COR-L47 (cell line): Measurements from ENCODE around the gene SCGB3A2.

Experiments
- DNase-seq: peaks from one replicate; lab custom pipeline; 2025; lab: John Stamatoyannopoulos, UW

SCGB3A2 gene, protein sequence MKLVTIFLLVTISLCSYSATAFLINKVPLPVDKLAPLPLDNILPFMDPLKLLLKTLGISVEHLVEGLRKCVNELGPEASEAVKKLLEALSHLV

DNA sequence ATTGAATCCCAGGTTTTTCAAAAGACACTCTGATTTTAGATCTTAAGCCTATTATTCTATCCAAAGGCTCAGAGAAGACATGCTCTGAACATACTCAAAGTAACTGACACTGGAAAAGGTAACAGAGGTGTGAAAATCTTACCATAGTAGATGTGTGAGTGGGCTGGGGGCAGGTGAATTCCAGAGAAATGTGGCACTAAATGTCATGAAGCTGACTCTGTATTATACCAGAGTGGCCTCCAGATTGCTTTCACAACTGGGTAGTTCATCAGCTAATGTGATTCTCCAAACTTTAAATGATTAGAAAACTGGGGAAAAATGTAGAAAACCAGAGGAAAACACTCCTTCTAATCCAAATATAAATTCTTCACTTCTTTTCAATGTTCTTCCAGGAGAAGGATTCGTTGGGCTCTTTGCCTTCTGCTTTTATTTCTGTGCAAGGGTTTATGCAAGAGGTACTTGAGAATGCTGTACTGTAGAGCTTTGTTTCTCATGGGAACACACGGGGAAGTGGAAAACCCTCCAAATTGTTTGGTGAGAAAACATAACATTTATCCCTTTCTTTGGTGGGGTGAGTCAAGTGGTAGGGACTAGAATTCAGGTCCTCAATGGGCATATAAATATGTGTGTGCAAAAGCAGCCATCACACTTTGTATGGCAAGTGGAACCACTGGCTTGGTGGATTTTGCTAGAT is at the start of gene SCGB3A2:
TSS of gene SCGB3A2 (plus strand) at position 646 of the 694 bp plus-strand sequence. CDS start 93 bp downstream, outside the sequence.
- DNase-seq, result no peak

DNA sequence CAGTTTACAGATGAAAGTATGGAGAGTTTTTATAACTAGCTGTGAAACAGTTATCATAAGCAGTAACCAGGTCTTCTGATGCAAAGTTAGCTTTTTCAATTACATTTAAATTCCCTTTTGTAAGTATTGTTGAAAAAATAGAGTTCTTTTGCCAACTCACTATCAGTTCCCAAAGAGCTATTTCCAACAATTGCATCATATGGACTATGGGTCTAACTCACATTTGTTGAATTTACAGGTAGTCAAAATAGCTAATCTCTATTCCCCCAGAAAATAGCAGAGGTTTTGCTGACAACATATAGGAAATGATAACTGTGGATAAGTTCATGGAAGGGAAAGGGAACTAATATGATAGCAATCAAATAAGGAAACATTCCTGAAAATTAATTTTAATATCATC is 48.5 kb upstream of the SCGB3A2 start:
- no peak for DNase-seq

DNA sequence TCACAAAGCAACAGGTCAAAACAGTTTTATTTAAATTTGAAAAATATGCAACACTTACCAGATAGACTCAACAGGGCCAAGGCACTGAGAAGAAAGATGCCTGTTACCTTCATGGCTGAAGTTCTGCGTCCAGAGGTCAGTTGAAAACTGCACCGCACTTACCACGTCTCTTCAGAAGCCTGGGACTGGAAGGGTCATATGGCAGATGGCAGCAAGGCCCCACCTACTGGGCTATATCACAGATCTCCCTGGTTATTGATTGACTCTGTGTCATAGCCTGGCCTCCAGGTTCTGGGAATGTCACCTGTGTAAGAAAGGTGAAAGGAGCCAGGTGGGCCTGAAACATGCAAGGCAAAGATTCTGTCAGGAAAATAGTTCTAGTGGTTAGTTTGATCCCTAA is 47.0 kb upstream of the SCGB3A2 start, which contains the start of gene SPINK1:
TSS of gene SPINK1 (minus strand) at position 207 of the 400 bp plus-strand sequence. CDS start at position 113, 94 bp downstream.
- no peak for DNase-seq

DNA sequence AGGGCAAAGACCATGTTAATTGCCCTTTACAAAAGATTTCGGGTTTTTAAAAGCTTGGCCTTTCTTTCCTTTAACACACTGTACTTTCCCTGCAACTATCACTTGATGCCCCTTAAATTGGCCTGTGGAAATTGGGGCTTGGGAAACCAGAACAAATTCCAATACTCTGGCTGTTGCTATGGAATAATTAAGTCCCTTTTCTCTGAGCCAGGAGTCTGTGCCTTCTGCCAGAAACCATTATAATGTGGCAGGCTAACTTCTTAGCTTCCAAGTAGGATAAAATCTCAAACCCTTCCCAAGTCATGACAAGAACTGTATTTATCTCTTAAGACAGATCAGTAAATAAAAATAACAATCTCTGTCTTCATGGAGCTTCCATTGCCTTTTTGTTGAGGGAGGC is 46.0 kb upstream of the SCGB3A2 start:
- no peak for DNase-seq

DNA sequence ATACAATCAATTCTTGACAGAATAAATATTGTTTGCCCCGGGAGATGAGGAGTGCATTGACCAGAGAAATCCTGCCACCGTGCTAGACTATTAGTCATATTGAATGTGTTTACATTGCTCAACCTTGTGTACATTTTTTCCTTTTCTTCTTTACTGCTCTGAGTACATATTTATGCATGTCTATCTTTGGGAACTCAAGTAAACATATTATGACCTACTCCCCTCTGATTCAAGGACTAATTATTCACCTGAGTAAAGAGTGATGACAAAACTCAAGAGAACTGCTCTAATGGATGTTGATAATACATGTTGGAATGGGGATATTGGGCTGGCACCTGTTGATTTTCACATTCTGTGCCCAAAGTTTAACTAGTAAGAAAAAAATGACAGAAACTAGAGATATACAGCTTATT is 43.1 kb upstream of the SCGB3A2 start:
- DNase-seq, result peak; percentile 35

DNA sequence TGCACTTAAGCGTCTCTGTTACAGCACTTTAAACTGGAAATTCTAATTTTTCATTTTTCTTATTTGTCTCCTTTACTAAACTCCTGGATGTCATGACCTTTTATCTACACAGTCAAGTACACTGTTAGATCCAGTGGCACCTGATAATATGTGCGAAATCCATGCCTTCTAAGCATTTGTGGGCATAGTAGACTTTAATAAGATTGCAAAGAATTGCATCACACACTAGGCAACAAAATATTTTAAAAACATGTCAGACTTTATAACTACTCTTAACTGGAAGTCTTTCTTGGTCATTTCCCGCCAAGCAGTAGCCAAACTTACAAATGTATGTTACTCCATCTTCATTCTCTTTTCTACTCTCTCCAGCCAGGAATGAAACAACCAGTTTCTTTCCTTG is 42.1 kb upstream of the SCGB3A2 start:
- no peak for DNase-seq

DNA sequence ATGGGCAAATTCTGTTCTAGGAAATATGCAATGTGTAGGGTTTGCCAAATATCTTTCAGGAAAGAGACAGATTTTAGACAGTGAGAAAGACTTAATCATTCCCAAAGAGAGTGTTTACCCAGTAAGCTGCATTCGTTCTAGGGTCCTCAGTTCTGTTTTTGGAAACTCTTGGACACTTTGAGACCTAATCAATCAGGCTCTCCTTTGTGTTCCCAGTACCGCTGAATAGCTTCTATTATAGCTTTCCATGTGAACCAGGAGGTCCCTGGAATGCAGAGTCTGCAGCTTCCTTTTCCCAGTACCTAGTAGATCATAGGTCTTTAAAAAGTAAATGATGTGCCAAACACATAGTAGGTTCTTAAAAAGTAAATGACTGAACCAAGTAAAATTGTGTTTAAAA is 35.6 kb upstream of the SCGB3A2 start:
- DNase-seq, result no peak

DNA sequence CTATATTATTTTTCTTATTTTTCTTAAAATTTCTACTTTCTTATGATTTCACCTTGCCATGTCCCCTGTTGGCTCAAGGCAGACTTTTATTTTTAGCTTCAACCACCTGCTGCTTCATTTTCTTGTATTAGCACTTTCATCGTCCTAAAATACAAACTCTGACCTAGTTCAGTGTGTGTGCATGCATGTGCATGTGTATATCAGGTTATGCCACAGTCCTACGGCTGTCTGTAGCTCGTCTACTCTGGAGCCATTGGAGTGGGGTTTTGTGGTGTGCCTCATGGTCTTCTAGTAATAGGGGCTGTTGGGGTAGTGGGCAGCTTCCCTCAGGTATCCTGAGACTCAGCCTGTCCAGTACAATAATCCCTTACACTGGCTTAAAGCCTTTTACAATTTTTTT is 33.7 kb upstream of the SCGB3A2 start:
- no peak for DNase-seq

DNA sequence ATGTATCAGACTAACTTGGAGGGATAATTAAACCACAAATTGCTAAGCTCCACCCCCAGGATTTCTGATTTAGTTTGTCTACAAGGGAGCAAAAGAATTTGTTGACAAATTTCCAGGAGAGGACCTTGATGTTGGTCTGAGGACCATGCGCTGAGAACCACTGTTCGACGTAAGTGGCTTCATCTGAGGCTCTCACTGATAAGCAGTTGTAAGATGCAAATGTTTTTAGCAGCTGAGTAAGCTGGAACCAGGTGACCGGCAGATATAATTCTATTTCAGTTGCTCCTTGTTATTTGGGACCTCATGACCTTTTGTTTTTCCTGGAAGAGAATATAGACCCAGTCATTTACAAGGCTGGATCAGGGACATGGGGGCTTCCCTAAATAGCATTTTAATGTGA is 32.9 kb upstream of the SCGB3A2 start:
- no peak for DNase-seq

DNA sequence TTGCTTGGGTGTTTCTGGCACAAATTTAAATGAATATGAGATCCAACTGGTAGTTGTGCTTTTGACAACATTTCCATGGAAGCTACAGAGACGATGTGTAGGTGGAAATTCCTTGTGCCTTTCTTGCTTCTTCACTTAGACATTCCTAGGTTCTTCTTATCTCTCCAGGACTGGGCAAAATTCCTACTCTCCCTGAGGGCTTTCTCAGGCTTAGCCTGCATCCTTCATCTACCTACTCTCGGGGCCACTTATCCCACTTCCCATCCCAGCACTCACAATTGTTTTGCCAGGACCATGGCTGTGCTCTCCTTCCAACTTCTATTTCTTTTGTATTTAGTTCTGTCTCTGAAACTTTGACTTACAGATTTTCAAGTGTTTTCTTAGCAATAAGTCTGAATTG is 29.3 kb upstream of the SCGB3A2 start:
- DNase-seq, result no peak

DNA sequence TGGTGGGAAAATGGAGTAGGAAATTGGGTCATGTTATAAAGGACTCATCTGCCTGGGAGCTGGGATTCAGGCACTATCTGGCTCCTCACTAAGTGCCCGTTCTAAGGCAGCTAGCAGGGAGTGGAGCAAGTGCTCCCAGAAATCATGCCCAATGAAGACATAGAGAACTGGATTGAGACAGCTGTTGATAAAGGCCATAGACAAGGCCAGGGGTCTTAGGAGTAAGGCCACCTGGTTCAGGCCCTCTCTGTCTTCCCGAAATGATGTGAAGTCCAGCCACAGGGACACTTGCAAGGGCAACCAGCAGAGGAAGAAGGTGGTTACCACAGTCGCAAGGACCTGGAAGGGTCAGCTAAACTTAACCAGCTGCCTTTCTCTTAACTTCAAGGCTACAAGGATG is 26.9 kb upstream of the SCGB3A2 start:
- DNase-seq, result no peak

DNA sequence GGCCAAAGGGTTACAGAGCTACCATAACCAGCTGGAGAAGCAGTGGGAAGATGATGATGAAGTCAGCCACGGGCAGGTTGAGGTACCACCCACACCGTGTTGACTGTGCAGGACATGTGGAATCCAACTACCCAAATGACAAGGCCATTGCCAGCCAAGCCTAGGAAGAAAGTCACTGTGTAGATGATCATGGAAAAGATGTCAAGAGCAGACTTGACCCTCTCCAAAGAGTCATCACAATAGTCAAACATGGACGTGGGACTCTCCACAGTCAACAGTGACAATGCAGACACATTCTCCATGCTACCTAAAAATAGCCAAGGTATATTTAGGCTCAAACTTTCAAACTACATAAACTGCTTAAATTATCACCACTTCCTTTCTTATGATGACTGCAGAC is 26.1 kb upstream of the SCGB3A2 start:
- no peak for DNase-seq

DNA sequence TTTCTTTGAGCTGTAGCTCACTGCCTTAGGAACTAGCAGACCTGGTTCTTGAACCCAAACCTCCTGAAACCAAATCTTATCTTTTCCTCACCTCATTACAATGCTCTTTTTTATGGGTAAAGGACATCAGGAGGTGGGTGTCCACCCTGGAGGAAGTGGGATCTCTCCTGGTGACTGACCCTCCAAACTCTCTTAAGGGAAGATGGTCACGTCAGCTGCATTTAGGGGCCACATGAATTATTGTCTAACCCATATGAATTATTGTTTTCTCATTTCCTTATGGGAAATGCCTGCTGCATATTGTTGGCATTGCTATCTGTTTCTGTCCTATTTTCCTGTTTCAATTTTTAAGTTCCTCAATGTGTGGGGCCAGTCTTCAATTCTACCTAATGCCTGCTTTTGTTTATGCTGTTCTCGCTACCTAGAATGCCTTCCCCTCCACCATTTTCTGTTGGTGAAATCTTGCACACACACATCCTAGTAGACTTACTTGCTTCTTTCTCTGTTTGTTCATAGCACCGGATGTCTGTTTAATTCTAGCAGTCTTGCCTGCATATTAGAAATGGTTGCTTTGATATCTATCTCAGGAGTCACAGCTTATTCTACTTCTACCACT is 25.0 kb upstream of the SCGB3A2 start:
- no peak for DNase-seq

DNA sequence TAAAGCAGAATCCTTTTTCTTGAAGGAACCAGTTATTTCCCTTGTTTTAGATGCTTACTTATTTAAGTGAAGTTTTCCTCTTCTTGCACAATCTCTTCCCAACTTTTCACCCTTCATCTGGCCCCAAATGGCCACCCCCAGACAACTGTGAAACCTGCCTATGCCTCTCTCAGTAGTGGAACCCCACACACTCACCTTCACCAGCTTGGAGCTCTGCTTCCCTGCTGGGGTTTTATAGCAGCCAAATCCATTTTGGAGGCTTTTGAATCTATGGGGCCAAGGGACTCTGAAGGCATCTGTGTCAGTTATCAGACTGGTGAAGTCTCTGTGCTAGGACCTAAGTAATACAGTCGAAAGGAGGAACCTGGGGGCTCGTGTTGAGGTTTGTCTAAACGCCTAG is 24.2 kb upstream of the SCGB3A2 start:
- no peak for DNase-seq

DNA sequence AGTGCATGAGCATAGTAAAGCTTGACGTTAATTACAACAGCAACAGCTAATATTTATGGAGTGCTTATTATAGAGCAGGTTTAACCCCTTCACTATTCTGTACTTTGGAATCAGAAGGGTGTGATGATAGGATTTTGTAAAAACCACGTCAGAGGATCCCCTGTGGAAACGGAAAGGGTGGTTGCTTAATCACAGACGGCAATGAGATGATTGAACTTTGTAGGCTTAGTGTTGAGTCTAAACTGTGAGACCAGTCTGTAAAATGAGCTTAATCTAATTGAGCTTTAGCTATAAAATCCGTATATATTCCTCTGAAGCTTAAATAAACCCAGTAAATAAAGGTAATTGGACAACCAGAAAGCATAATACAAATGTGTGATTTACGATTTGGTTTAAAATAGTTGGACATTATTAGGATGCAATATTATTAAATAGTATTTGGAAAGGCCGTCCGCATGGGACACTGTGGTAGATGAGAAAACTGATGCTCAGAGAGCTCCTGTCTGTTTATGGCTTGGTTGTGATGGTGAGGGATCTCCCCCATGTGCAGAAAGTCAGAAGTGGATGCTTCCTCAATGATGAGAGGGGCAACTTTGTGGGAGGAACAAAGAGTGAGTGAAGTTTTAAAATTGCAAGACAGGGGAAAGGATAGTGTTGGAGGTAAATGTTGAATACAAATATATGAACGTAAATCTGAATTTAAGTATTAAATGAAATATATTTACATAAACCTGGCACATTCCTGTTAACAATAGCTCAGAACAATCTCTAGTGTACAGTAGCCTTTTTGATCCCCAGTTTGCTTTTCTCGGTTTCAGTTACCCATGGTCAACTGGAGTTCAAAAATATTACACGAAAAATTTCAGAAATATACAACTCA is 23.4 kb upstream of the SCGB3A2 start:
- DNase-seq, result no peak

DNA sequence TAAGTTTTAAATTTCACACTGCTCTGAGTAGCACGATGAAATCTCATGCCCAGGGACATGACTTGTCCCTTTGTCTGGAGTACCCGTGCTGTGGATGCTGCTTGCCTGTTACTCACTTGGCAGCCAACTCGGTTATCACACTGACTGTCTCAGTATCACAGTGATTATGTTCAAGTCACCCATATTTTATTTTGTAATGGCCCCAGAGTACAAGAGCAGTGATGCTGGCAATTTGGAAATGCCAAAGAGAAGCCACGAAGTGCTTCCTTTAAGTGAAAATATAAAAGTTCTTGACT is 22.8 kb upstream of the SCGB3A2 start:
- no peak for DNase-seq

DNA sequence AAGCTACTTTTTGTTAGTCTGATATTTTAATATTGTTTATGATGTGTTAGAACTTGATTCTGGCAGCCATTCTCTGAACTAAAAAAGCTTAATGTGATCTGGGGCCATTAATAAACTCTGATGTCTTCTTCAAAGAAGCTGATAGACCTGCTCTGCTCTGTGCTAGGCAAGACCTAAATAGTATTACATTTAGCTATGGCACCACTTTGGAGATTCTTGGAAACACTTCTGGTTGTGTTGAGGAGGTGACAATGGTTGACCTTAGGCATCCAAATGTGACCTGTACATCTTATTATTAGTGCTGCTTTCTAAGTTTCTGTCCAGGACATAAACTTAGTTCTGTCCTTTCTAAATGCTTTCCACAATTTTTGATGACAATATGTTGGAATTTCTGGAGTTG is 21.7 kb upstream of the SCGB3A2 start:
- DNase-seq, result no peak

DNA sequence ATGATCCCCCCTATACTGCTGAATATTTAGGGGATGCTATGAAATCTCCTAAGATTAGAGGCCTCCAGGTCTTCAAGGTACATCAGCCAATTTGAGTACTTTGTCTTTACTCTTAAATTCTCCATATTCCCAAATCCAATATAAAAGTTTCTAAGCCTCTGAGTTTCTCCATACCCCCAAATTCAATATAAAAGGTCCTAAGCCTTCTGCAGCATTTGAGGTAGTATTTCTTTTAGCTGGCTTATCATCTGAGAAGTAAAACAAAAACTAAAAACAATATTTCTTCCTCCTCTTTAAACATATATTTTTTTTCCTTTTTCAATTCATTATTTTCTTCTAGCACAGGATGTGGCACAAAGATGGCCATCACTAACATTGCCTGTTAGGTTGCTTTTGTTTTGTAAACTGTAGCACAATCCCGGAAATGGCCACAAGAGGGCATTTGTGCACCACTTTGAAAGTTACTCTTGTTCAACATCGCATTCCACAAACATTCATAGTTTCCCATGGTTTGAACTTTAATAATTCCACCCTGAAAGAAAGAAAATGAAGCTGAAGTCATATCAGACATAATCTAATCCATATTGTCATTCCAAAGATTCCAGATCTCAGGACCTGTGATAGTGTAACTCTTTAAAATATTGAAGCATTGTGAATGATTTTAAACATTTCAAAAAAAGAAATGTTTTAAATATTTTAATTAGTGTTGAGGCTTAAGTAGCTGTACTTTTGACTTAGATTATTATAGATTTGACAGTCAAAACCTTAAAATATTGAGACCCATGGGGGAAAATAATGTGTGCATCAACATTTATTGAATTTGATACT is 21.0 kb upstream of the SCGB3A2 start:
- DNase-seq, result peak; percentile 37

DNA sequence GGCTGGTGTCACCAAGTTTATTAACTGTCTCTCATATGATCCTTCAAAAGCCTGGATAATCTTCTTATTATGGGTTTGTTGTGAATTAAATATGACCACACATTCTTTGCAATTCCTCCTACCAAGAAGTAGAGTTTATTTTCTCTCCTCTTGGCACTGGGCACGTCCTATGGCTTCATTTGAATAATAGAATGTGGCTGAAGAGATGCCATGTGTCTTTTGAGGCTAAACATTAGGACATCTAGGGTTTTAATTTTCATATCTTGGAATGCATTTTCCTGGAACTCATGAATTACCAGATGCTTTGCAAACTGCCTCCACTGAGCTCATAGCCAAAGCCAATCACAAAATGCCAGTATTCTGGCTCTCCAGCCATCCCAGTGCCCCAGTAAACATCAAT is 19.9 kb upstream of the SCGB3A2 start:
- no peak for DNase-seq

DNA sequence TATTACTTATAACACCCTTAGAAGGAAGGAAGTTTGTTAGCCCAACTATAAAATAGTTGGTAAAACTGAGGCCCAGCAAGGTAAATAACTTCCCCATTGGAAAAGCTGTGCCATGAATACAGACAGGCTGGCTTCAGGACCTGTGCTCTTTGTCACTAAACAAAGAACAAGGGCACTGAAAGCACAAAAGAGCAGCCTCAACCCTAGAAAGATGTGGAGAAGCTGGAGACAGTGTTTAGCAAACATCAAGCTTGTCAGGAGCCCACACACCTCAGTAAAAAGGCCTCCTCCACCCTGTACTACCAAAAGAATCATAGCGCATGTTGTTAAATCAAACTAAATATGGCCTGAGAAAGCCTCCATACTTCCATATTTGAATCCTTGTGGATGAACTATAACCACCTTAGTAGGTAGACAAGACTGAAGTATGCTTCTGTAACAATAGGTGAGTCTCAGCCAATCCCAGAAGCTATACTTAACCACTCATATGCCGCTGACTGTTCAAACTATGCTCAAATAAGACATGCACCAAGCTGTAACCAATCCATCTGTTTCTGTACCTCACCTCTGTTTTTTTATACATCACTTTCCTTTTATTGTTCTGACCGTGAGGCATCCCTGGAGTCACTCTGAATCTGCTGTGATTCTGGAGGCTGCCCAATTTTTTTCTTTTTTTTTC is 18.4 kb upstream of the SCGB3A2 start:
- no peak for DNase-seq

DNA sequence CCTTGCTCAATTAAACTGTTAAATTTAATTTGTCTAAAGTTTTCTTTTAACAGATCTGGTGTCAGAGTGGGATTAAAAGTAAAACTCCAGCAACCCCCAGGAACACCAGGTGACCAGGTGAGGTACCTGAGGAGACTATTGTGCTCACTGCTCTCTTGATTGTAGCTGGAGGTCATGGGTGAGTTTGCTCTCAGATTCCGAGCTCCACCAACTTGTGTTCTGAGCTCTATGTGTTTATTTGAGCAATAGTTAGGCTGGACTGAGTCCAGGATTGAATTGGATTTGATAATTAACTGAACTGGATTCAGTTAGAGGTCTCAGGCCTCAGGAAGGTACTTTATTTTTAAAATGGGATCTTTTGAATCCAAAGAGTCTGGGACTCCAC is 17.9 kb upstream of the SCGB3A2 start:
- DNase-seq, result peak; percentile 89
